BE2C (cell line): ENCODE data around the gene CLPX.

Experiments
- DNase-seq: peaks from one replicate; pipeline ENCODE4 v3.0.0-alpha.2; 2020
- H3K27me3 ChIP-seq: fragments of 250-450 bp; sonication (Bioruptor Pico); 2 replicates; pipeline ENCODE4 v1.5.1; 2020; ENCODE audit warnings: mild to moderate bottlenecking
- H3K36me3 ChIP-seq: fragments of 250-450 bp; sonication (Bioruptor Pico); 2 replicates; pipeline ENCODE4 v1.5.1; 2020; ENCODE audit warnings: mild to moderate bottlenecking
- H3K4me1 ChIP-seq: fragments of 250-450 bp; sonication (Bioruptor Pico); 2 replicates; pipeline ENCODE4 v1.5.1; 2020
- H3K4me3 ChIP-seq: 2 replicates; pipeline ENCODE4 v1.5.1; 2011; ENCODE audit warnings: low read depth, low read length
- H3K9me3 ChIP-seq: fragments of 250-450 bp; sonication (Bioruptor Pico); 2 replicates; pipeline ENCODE4 v1.5.1; 2020
- CTCF ChIP-seq: IDR thresholded peaks from 2 replicates; pipeline ENCODE4 v1.5.1; 2012; ENCODE audit warnings: mild to moderate bottlenecking, low read depth, low read length

CLPX gene

GRCh38 chr15:65209701-65210643 lies 24.8 kb upstream of the CLPX start:
- H3K9me3 ChIP-seq = no peaks in the 10 kb centered on the region
- TF ChIP-seq CTCF = no peak
- H3K36me3 ChIP-seq = no peaks in the 10 kb centered on the region
- peaks cover 16% of the 10 kb centered on the region for H3K4me1 ChIP-seq
- no peak overlapping the region for H3K4me3 ChIP-seq
- H3K27me3 ChIP-seq = no peaks in the 10 kb centered on the region
- no peak for DNase-seq

DNA sequence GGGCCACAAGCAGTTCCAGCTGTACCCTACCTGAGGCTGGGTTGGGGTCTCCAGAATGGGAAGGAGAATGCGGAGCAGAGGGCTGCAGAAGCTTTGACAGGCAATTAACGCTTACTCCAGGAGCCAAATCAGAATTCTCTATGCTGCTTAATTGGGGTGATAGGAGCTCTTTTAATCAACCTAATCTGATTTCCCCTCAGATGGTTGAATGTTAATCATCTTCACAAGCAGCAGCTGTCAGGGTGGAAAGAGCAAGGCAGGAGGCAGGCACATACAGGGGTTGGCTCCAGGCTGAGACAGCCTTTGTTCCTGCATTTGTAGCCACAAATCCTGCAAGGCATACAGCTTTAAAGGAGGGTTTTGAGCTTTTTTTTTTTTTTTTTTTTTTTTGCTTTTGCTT lies 23.5 kb upstream of the CLPX start:
- TF ChIP-seq CTCF = no peak
- Histone ChIP-seq H3K4me1 (peaks cover 16% of the 10 kb centered on the region), H3K36me3 (no peaks in the 10 kb centered on the region), H3K9me3 (no peaks in the 10 kb centered on the region), H3K27me3 (no peaks in the 10 kb centered on the region), H3K4me3 (no peak overlapping the region)
- no peak for DNase-seq

DNA sequence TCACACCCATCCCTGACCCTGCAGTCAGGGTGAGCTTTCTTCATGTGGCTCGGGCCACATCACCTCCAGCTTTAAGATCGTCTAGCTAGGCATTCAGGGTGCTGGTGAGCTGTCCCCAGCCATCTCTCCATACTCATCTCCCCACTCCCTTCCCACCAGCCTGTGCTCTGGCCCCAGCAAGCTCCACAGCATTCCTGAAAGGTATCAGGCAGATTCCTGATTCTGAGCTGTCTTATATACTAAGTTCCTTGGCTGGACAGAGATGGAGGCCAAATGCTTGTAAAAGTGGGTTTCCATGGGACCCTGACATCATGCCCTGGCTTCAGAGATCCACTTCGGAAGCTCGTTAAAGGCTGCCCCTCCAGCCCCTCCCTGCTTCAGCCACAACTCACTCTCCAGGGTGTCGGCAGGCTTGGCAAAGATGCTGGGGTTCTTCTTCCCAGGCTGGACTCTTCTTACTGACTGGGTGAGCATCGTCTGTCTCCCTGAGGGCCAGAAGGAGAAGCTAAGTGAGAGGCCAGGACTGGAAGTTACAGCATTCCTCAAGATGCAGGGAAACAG lies 22.2 kb upstream of the CLPX start:
- H3K27me3 ChIP-seq = no peaks in the 10 kb centered on the region
- H3K4me1 ChIP-seq = peaks cover 16% of the 10 kb centered on the region
- no peaks in the 10 kb centered on the region for H3K36me3 ChIP-seq
- no peak for DNase-seq
- H3K4me3 ChIP-seq = no peak overlapping the region
- H3K9me3 ChIP-seq = no peaks in the 10 kb centered on the region
- no peak for TF ChIP-seq CTCF

DNA sequence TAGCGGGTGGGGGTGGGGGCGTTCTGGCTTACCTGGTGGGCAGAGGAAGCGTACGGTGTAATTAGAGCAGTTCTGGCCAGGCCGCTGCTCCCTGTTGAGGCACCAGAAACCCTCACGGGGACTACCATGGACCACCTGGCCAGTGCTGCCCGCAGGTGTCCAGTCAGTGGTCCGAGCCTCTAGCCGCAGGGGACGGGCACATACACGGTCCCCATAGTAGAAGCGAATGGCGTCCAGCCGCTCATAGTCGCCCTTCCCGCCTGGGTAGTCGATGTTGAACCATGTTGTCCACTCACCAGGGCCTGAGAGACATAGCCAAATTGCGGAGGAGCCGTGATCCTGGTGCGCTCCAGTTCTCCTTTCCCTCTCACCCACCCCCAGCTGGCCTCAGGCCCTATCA lies 21.6 kb upstream of the CLPX start:
- no peaks in the 10 kb centered on the region for H3K36me3 ChIP-seq
- TF ChIP-seq CTCF = no peak
- DNase-seq = no peak
- no peak overlapping the region for H3K4me3 ChIP-seq
- no peaks in the 10 kb centered on the region for H3K9me3 ChIP-seq
- H3K27me3 ChIP-seq = no peaks in the 10 kb centered on the region
- peaks cover 15% of the 10 kb centered on the region for H3K4me1 ChIP-seq

- Histone ChIP-seq H3K4me1 (peaks cover 5% of the 10 kb centered on the region; the same call in 1 of the 2 replicates), H3K9me3 (no peaks in the 10 kb centered on the region), H3K4me3 (no peak overlapping the region), H3K36me3 (no peaks in the 10 kb centered on the region), H3K27me3 (no peaks in the 10 kb centered on the region)
- DNase-seq = no peak
- no peak for TF ChIP-seq CTCF
These were observed 20.0 kb upstream of the CLPX start for GRCh38 chr15:65204931-65205660.
